Measurements from ENCODE around the gene CFAP58.

CFAP58 gene

DNA sequence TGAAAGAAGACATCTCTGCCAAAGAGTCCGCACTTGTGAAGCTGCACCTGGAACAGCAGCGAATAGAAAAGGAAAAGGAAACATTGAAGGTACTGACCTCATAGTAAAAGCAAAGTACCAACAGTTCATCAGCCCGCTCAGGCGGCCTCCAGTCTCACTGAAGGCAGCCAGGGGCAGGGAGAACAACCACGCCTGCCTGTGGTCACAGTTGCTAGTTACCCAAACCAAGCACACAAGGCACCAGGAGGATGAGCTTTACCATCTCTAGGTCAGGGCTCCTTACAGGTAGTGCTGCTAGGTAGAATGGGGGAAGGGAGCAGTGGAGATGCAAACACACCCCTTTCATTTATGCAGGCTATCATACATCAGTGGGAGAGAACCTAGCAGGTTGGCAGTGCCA, 39.8 kb downstream of the CFAP58 start:
- no peak overlapping the region for H3K4me3 ChIP-seq (ENCODE audit: low read length)
- TF ChIP-seq, protein P1, sequence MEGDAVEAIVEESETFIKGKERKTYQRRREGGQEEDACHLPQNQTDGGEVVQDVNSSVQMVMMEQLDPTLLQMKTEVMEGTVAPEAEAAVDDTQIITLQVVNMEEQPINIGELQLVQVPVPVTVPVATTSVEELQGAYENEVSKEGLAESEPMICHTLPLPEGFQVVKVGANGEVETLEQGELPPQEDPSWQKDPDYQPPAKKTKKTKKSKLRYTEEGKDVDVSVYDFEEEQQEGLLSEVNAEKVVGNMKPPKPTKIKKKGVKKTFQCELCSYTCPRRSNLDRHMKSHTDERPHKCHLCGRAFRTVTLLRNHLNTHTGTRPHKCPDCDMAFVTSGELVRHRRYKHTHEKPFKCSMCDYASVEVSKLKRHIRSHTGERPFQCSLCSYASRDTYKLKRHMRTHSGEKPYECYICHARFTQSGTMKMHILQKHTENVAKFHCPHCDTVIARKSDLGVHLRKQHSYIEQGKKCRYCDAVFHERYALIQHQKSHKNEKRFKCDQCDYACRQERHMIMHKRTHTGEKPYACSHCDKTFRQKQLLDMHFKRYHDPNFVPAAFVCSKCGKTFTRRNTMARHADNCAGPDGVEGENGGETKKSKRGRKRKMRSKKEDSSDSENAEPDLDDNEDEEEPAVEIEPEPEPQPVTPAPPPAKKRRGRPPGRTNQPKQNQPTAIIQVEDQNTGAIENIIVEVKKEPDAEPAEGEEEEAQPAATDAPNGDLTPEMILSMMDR (conservative IDR thresholded peaks at IDR 0.05; ENCODE audit: low read depth, low read length) = no peak
- no peak for DNase-seq (ENCODE audit: low read depth)

DNA sequence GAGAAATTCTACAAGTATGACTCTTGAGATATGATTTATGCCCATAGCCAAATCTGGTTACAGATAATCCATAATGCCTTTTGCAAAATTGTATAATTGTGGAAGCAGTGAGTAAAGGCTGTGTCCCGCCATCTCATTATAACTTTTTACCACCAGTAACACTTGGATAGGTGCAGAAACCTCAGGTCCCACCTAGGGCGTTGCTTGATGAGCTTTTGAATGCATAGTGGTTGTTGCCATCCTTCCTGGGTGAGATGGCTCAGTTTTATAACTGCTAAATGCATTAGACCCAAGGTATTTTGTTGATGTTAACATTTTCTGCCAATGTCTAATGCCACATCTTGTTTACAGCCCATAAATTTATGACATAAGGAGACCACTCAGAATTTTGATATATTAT, 42.9 kb downstream of the CFAP58 start:
- TF ChIP-seq, protein P1 (conservative IDR thresholded peaks at IDR 0.05; ENCODE audit: low read depth, low read length) = no peak
- no peak for DNase-seq (ENCODE audit: low read depth)

DNA sequence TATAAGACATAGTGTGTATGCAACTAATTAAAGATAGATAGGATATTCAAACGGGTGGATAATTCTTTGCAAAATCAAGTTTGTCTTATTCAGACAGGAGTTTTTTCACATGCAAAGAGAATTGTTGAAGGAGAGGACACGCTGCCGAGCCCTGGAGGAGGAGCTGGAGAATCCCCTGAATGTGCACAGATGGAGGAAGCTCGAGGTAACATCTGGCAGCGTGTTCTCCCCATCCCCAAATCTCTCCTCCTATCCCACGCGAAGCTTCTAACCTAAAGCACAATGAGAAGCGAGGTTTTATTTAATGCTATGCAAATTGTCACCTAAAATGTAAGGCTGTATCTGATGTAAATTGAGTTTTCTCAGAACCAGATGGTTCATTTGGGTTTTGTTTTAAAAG, 50.0 kb downstream of the CFAP58 start:
- TF ChIP-seq, protein P1 (conservative IDR thresholded peaks at IDR 0.05; ENCODE audit: low read depth, low read length) = no peak
- no peak overlapping the region for H3K4me3 ChIP-seq (ENCODE audit: low read length)

More for the DNA sequence above, 42.9 kb downstream of the CFAP58 start:
- H3K4me3 ChIP-seq (ENCODE audit: low read length) = no peak overlapping the region

DNA sequence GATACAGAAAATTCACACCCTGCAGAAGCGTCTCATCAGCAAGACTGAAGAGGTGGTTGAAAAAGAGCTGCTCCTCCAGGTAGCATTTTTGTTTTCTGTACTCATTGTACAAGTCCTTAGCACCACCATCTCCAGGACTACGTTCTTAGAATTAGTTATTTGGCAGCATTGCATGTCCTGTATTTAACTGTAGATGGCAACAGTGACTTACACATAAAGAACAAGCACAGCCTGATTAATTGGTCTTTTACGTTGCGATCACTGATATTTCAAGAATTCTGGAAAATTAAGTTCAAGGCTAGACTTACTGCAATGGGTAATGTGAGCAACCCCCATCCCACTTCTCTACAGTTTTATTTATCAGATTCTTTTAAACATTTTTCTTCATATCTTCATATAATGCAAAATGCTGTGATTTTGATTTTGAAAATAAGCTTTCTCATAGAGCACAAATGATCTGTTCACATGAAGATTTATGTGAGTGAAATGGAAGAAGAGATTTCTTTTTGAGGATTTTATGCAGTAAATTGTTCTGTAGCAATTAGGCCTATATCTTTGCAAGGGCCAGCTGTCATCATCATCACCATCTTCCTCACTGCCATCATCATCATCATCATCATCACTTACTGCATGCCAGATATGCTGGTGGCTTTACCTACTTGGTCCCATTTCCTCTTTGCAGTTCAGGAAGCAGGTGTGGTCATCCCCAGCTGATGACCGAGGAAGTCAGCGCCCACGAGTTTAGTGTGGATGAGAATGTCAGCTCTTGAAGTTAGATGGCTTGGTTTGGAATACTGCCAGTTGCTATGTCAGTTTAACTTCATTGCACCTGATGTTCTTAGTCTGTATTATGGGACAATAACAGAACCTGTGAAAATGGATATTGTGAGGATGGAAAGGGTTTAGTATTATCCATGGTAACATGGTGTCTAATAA, 53.4 kb downstream of the CFAP58 start:
- no peak overlapping the region for H3K4me3 ChIP-seq (ENCODE audit: low read length)
- peak; percentile 17 for DNase-seq (ENCODE audit: low read depth)
- TF ChIP-seq, protein P1 (conservative IDR thresholded peaks at IDR 0.05; ENCODE audit: low read depth, low read length) = peak; percentile 67

More for the DNA sequence above, 50.0 kb downstream of the CFAP58 start:
- DNase-seq (ENCODE audit: low read depth) = no peak

DNA sequence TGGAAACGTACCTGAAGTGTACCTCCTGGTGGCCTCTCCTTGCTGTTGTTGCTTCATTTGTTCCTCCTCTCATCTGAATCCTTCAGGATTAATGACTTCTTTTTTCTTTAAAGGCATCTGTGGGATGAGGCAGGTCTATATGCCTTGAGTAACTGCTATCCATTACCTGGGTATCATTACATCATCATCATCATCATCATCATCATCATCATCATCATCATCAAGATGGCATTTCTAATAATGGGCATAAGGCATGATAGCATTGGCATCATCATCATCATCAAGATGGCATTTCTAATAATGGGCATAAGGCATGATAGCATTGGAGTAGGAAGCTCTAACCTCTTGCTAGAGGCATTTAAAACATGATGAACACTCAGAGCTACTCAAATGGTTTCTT, 59.9 kb downstream of the CFAP58 start:
- TF ChIP-seq, protein P1 (conservative IDR thresholded peaks at IDR 0.05; ENCODE audit: low read depth, low read length) = no peak
- no peak overlapping the region for H3K4me3 ChIP-seq (ENCODE audit: low read length)
- DNase-seq (ENCODE audit: low read depth) = no peak

DNA sequence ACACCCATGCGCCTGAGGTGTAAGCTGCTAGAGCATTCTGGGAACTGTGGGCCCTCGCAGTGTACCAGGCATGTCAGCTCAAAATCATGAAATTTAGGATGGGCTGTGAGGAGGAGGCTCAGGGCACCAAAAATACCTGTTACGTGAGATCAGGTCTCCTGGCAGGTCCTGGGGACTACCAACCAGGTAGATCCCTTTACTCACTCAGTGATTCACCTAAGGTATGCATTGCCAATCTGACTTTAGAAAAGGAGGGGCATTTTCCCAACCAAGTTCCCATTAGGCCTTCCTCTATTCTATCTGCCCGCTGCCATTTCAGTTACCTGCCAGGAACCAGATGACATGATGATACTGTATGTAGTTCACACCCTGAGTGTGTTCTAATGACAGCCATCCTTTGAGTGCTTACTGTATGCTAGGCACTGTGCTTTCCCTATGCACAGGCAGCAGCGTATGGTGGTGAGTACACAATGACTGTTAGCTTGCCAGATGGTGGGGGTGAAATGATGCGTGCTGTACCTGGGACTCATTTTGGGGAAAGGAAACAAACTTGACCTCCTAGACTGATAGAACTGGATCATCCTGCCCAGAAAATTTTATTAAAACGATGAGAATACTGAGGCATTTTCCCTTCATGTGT, 62.0 kb downstream of the CFAP58 start:
- H3K4me3 ChIP-seq (ENCODE audit: low read length) = no peak overlapping the region
- no peak for DNase-seq (ENCODE audit: low read depth)
- TF ChIP-seq, protein P1 (conservative IDR thresholded peaks at IDR 0.05; ENCODE audit: low read depth, low read length) = no peak
